HT-29 (cell line): ENCODE data around the gene TRDMT1. TPM values are rescaled to one million over a fixed set of nuclear protein-coding genes. Genes with fewer than 3 reads are reported as not detected.
"Not testable (repeated sequence)": the region's sequence is repeated elsewhere in the genome, so short reads cannot be mapped to it uniquely, and the experiment has no call there.

Source experiments
- DNase-seq: peaks from one replicate; pipeline ENCODE4 v3.0.0-alpha.2; 2015; ENCODE audit warnings: low spot score
- total RNA-seq: library from RNA; depleted of rRNA; stranded (reverse); fragments of >200 nt; shearing (Covaris generic); gene quantifications from 2 replicates; pipeline ENCODE4 v1.2.3, GENCODE V29; 2014

The TRDMT1 gene
- total RNA-seq, 1 experiment from 2014 or later: 3.2 TPM

DNA sequence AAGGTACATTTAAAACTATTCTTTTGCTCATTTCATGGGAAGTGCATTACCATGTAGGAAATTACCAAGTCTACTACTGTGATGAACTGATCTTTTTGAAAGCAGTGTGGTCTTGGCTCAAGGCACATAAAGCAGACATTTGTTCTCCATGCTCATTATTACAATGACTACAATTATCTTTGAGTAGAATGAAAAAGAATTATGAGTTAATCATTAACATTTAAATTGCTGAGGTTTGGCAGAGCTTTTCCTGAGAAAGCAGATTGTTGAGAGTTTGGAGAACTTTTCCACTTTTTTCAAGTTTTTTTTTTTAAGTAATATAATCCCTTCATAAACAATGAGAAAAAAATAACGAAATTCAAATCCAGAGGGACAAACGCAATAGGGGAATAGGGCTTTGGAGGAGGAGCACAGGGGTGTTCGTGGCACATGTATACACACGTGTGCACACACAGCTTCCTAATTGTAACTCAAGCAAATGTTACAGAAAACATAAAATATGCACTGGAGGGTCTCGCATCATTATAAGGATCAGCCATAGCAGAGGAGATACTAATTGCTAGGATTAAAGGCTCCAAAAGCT, 62.9 kb downstream of the TRDMT1 start:
- DNase-seq: no peak

DNA sequence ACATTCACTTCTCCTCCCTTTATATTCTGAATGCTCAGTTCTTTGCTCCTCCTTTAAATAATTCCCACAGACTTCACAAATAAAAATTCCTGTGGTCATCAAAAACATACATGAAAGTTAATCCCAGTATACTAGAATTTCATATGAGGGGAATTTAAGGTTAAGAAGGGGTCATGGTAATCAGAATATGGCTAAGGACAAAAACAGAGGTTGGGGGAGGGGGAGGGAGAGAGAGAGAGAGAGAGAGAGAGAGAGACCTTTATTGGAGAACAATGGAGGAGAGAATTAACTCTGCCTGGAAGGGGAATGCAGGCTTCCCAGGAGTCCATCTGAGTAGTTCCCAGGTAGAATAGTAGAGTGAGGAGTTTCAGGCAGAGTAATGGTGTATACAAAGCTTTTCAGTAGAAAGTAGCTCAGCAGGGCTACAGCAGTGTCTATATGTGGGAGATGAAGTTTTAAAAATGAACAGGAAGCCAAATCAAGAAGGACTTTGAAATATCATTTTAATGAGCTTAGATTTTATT, 66.7 kb downstream of the TRDMT1 start:
- DNase-seq: no peak

DNA sequence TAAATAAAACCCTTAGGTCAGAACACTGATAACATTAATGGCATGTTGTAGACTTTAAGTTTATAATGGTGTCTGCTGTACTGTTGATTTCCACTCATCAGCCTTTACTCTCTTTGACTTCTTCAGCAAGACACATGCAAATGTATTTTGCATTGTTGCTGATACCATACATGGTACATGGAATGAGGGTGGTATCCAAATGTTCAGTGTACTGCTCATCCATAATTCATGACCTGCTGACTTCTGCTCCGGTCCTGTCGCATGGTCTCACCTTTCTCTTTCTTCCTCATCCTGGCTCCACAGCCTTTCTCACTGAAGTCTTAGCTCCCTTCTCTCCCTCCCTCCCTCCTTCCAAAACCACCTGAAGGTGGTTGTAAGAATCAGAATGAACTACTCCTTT, 67.2 kb downstream of the TRDMT1 start:
- DNase-seq: no peak

DNA sequence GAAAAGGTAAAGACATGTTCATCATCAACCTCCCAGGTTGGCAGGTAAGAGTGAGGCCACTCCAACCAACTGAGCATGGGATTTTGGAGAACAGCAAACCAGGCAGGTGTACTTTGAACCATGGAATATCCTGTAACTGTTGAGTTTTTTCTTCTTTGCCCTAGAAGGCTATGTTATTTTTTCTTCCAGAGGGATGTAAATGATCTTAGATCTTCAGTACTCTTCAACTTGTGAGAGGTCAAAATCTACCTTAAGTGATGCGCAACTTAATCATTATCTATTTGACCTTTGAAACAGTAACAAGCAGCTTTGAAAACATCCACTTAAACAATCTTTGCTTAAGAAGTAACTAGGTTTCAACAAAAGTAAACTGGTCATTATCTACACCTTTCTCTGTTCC, 71.7 kb downstream of the TRDMT1 start, which contains the start of gene CUBN:
CUBN (minus strand) TSS at position 71 of the 400 bp plus-strand sequence; CDS start at position 25, 46 bp downstream.
- DNase-seq: no peak

DNA sequence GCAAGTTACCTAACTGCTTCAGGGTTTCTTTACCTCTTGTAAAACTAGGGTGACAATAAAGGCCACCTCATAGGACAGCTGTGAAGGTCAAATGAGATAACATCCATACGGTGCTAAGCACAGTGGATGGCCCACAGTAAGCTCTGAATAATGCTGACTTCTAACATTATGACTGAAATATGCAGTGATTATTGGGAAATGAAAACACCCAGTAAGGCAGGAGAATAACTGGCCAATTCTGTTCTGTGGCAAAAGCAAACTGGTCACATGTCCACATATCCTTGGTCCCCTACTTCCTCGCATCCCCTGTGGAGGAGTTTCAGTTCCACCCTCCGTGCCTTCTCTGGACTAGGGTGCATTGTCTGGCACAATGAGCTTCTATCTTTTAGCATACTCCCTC, 73.2 kb downstream of the TRDMT1 start:
- DNase-seq: no peak

DNA sequence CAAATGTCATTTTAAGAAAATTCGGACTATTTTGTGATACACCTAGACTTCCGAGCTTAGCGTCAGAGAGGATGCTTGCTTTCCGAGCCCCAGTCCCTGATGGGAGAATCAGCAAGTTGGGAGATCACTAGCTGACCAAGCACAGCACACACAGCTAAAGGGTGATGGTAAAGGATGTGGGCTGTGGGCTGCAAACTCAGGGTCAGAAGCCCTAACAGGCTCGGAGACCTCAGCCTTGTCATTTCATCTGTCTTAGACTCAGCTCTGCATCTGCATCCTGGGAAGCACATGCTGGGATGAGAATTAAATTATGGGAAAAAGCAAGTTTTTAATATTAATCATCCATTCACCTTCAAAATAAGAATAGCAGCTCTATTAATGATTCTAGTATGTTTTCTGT, 75.1 kb downstream of the TRDMT1 start:
- DNase-seq: no peak

DNA sequence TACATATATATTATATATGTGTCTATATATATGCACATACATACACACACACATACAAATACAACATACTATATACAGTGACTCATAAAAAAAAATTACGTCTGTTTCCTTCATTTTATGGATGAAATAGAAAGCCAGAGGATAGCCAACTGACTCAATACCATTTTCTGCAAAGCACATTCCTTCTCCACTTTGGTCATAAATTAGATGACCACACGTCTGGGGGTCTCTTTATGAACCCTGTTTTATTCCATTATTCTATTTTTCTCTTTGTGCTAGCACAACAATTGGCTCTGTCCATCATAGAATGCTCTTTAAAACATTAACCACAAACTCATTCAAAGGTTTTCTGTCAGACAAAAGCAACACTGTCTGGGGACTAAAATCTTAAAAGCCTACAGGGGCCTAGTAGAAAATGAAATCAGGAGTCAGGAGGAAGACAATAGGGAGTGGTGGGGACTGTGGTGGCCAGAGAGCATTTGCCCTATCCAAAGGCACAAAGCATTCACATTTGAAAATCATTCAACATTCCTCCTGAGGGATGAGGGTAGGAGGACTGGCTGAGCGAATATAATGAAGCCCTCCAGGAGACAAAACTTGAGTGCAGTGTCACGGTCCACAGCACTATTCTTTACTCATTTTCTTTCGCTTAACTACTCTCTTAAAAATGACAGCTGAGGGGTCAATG, 76.1 kb downstream of the TRDMT1 start:
- no peak for DNase-seq

DNA sequence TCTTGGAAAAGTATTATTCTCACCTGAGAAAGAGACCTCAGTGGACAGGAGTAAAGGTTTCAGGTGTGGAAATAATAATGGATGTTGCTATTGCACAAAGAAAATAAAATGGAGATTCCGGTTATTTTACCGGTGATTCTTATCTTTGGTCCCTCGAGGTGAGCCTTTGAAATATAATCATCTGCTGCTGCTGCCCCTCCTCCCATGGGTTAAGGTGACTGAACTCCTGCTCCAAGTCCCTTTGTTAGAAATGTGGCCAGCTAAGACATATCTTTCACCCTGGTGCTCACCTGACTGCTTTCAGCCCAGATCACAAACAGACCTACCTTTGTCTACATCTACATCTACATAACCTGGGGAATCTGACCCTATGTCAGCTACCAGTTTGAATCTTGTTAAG, 77.5 kb downstream of the TRDMT1 start:
- no peak for DNase-seq

DNA sequence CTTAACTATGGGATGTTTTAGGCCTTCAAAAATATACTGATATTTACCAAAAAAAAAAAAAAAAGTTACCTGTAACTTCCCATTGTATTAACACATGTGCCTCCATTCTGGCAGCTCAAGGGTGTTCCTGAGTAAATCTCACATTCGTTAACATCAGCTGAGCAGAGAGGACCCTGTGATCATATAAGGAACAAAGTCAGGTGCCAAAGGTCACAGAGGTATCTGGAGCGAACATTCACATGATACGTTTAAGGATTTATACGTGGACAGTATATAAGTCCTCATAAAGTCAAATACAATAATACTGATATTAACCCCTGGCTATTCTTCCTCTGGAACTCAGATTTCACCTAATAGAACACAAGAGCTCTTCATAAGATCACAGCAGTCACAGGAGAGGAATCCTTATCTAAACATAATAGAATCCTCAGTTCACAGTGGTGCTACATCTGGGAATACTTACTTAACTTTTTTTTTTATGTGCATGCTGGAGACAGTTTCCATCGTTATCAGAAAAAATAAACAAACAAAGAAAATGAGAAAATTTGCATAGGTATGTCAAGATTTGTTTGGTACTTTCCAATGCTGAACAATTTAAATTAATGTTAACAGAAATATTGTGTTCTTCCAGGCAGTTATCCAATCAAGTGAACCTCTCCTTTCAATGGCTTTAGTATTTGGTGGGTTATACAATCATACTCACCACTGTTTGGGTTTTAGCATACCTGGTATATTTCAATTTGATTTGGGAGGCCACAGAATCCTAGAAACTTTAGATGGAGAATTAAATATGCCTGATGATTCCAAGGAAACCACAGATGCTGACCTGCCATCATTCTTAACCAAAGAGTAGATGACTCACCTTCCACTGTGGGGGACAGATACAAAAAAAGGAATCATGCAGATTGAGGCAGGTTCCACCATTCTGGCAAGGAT, 78.5 kb downstream of the TRDMT1 start:
- DNase-seq: no peak

DNA sequence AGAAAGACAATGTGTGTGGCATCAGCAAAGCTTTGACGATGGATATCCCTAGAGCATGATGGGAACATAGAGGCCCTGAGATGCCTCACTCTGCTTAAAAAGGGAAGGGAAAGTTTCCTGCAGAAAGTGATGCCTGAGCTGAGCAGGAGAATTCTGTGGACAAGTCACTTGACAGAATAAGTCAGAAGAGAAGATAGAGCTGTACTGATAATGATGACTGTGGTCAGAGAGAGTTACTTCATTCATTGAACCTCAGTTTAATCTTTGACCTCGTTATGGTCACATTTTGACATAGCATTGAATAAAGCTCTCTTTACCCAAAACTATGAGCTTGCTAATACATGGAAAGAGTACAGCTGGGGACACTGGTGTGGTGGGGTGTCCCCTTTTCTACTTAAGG, 79.4 kb downstream of the TRDMT1 start:
- DNase-seq: no peak

DNA sequence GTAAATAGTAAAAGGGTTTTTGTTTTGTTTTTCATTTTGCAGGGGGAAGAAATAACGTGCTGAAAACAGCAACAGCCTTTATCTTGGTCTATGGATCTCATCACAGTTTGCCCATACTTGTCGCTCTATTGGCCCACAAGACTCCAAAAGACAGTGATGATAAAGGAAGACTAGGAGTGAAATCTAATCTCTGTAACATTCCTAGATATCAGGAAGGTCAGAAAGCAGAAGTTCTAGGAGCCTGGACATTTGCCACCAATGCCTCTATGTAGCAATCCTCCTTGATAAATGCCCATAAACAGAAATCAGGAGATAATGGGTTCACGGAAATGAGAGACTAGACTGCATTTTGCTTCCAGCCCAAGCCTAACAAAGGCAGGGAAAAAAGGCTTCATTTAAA, 80.8 kb downstream of the TRDMT1 start:
- DNase-seq: no peak

DNA sequence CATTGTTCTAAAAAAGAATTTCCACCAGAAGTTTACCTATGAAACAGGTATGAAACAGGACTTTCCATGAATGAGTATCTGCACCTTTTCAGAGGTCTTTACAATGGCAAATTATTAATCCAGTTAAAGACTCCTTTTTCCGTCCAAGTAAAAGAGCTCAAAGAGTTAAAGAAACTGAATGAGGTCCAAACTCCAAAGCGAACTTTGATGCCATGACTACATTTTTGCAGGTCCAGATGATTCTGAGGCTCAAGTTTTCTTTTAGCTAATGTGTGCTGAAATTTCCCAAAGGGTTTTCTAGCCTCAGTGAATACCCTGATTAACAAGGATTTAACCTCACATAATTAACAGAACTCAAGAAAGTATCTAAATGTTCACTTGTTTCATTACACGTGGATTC, 81.6 kb downstream of the TRDMT1 start:
- DNase-seq: no peak

DNA sequence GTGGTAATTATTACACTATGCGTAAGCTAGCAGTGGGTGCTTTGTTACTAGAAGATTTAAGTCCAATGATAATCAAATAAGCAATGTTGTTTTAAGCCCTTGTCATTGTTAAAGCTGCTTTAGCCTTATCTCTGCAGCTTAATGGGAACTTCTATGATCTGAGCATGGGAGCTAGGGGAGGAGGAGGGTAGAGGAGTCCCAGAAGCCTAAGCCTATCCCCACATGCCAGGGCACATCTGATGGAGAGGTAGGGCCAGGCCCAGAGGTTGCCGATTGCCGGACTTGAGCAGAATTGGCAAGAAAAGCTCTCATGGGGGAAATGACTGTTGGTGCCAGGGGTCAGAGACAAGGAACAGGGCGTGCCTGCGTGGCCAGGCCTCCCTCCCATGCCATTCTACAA, 85.3 kb downstream of the TRDMT1 start:
- DNase-seq: no peak

DNA sequence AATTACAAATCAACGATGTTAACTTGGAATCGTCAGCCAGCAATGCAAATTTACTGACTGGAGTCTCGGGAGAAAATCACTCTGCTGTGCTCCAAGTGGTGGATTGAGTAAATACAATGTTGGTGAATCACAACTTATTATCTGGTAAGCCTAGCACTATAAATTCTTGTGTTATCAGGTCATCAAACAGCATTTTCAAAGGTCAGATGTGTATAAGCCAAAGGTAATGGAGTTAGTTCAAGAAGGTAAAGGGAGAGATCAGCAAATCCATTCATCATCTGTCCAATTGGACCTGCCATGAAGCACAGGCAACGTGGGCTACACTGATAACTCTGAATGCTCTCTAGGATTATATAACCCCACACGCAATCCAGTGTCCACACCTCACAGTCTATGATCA, 85.8 kb downstream of the TRDMT1 start:
- DNase-seq: peak; percentile 70

DNA sequence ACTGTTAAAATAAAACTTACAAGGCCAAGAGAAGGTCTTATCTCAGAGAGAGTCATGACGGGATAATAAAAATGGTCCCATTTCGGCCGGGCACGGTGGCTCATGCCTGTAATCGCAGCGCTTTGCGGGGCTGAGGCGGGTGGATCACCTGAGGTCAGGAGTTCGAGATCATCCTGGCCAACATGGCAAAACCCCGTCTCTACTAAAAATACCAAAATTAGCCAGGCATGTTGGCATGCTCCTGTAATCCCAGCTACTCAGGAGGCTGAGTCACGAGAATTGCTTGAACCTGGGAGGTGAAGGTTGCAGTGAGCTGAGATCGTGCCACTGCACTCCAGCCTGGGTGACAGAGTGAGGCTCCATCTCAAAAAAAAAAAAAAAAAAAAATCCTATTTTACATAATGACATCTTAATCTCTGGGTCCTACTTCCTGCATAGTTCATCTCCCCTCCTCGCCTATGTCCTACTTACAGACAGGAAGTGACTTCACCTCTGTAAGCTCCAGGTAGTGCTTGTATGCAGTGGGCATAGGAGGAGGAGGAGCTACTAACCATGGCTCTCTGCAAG, 86.5 kb downstream of the TRDMT1 start:
- DNase-seq: not testable (repeated sequence)

DNA sequence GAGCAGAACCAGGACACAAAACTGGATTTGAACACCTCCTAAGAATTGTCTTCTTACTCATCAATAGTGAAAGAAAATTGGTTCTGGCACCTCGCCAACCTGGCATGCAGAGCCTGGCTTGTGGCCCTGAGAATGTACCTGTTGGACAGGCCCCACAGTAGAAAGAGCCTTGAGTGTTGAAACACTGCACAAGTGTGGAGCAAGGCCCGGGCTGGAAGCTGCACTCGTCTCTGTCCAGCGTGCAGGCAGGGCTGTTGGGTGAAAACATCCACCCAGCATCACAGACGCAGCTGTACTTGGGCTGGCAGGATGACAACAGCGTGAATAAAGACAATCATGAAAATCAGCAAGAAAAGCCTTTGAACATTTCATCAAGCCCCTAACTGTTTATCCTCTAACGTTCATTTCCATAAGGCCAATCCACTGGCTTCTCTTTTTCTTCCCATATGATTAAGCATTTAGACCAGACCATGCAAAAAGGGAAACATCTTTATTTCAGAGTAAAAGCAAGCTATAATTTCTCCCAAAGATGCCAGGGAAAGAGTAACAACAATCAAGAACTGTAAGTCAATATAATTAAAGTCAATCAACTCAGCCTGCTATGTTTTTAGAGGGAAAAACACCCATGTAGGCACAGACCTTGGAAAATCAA, 87.5 kb downstream of the TRDMT1 start:
- DNase-seq: no peak

DNA sequence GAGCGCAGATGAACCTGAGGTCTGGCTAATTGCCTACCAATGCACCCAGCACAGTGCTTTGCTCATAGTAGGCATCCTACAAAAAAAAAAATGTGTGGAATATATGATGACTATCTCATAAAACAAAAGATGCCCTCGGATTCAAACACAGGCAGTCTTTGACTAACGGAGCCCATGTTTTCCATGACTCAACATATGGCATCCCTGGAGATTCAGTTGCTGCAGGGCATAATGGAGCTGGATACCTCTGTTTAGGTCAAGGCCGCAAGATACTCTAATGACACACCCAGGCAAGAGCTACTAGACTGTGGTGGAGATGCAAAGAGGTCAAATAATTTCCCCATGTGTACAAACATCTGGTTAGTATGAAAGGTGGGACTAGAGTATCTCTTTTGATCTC, 88.1 kb downstream of the TRDMT1 start:
- no peak for DNase-seq

DNA sequence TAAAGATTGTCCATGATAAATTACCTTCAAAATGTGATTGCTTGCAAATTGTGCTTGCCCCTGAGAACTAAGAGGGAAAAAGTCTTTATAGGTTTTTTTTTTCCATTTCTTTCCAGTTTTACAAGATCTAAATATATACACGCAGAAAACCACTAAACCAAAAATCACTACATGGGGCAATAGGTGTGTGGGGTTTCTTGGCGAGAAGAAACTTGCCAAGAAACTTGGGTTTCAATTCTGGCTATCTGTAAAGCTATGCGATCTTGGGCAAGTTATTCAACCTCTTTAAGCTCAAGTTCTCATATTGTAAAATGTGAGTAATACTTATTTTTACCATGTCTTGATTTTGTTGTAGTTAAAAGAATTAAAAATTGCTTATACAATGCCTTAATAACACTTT, 88.9 kb downstream of the TRDMT1 start:
- DNase-seq: no peak

DNA sequence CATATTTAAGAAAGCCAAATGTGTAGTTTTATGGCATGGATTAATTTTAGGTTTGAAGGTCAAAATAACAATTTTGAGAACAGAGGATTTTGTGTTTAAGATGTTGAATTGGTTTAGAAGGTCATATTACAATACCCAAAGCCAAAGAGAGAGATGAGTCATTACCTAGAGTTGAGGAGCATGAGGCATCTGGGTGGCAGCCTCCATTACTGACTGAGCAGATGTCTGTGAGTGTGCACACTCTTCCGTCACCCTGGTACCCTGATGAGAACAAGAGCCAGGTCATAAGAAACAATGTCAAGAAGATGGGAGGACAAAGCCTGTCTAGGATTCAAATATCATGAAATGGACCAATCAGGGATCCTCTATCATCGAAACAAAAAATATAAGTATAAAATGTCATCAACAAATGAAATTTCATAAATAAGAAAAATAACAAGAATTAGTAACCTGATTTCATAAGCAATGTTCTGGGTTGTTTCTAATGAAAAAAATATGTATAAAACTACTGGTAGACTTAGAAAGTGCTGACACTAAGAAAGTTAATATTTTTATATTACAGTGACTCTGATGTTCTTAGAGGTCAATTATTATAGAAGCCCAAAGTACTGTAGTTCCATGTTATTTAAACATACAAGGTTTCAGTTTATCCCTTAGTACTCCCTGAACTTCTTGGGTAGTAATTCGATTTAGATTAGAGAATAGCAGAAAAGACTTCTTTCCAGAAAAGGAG, 91.8 kb downstream of the TRDMT1 start:
- no peak for DNase-seq

DNA sequence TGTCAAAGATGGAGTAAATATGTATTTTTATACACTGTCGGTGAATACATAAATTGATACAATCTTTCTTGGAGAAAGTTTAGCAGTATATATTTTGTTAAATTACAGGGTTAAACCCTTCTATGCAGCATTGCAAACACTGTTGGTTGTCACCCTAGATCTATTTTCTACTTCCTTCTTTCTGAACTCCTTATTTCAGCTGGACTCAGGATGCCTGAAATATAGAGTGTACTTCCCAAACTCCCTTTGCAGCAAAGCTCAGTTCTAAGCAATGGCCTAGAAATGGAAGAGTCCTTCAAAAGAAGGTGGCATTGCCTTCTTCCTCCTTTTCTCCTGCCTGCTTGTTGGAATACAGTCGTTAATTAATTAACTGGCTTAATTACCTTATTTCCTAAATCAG, 92.4 kb downstream of the TRDMT1 start:
- no peak for DNase-seq

DNA sequence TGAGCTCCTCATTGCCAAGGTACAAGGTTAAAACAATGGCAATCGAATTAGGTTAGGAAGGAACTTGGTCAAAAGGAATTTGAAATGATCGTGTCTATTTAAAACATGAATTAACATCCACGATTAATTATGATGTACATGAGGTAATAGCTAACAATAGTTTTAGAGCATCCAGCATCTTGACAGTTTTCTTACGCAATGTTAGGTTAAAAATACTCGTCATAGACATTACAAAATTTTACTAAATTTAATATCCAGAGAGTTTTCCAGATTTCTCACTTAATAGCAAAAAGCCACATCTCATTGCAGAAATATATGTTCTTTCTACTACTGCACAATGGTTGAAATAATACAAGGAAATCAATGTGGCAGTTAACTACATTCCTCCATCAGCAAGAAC, 94.5 kb downstream of the TRDMT1 start:
- no peak for DNase-seq
